ENCODE data around the gene ZNF729. TPM values are rescaled to one million over a fixed set of nuclear protein-coding genes. Genes with fewer than 3 reads are reported as not detected.

Gene ZNF729
- not detected in 2 replicates for total RNA-seq

GRCh38 chr19:22286151-22286810 lies at the start of gene ZNF729:
ZNF729 (plus strand) TSS chr19:22286441; CDS start chr19:22286526, 85 bp downstream.

Other genes starting within 250 kb of the ZNF729 start
- 0.46 and 0.57 TPM in 2 replicates for gene ZNF257, start 234.0 kb upstream of the ZNF729 start, total RNA-seq
- 0.14 and 0.18 TPM in 2 replicates for gene ZNF676, start 89.5 kb upstream of the ZNF729 start, total RNA-seq
- not detected in 2 replicates for gene ZNF98, start 135.9 kb downstream of the ZNF729 start, total RNA-seq